Body of pancreas (tissue), 4 donors: ENCODE data around the gene ZBED1.
"Not testable (repeated sequence)": the region's sequence is repeated elsewhere in the genome, so short reads cannot be mapped to it uniquely, and the experiment has no call there.

Experiments
- CTCF ChIP-seq, 7 experiments: fragments of 450-650 bp in 4 of 7; fragments of 200-600 bp in 3 of 7; sonication (generic) in 3 of 7; IDR thresholded peaks; one replicate each; pipeline ENCODE4 v1.5.1; 2016 to 2019; ENCODE audit warnings: antibody characterized with exemption in 7 of 7
- POLR2A ChIP-seq, 3 donors: fragments of 450-650 bp; IDR thresholded peaks; one replicate each; pipeline ENCODE4 v1.6.1; 2016; ENCODE audit warnings: antibody characterized with exemption in 3 of 3, mild to moderate bottlenecking in 2 of 3

GRCh38 chrX:2463481-2463880, 37.3 kb downstream of the ZBED1 start:
- not testable (repeated sequence) for TF ChIP-seq CTCF, POLR2A (IDR thresholded peaks at IDR 0.05)
